Mammary epithelial cell (primary cell): Measurements from ENCODE around the gene PAGE1.

Experiments
- CTCF ChIP-seq, 2 donors: IDR thresholded peaks in 1 of 2; conservative IDR thresholded peaks in 1 of 2; 2 replicates each; pipeline ENCODE4 v1.5.1; 2011 to 2012; ENCODE audit warnings: inconsistent platforms in 2 of 2, low read length in 2 of 2, mild to moderate bottlenecking in 2 of 2, control low read depth in 1 of 2, low read depth in 1 of 2; ENCODE audit not compliant: insufficient read depth in 1 of 2; ENCODE audit errors: extremely low read depth in 1 of 2
- EZH2 ChIP-seq: IDR thresholded peaks from 2 replicates; pipeline ENCODE4 v1.6.1; 2012; ENCODE audit warnings: low read length, inconsistent platforms, borderline replicate concordance

GRCh38 chrX:49673394-49673793, 22.4 kb downstream of the PAGE1 start:
- no peak for TF ChIP-seq EZH2
- TF ChIP-seq CTCF (conservative IDR thresholded peaks at IDR 0.05 in 1 of 2, IDR thresholded peaks at IDR 0.05 in 1 of 2; ENCODE audit: extremely low read depth in 1 of 2, insufficient read depth in 1 of 2, low read depth in 1 of 2, low read length in 2 of 2), result no peak
